ENCODE data around the gene MIOX.

- TF ChIP-seq CTCF (IDR thresholded peaks at IDR 0.05; ENCODE audit: poor library complexity, severe bottlenecking), result no peak
- no peak for TF ChIP-seq POLR2AphosphoS5 (IDR thresholded peaks at IDR 0.05)
These were observed 32.0 kb upstream of the MIOX start for GRCh38 chr22:50454556-50455075.
